ENCODE results near the gene CCIN.
A peak's percentile ranks its signal among the peaks of the same experiment; 100 is the strongest.

The CCIN gene

GRCh38 chr9:36134761-36135505, 34.3 kb upstream of the CCIN start:
- CTCF ChIA-PET, result no interaction called here
- POLR2A ChIA-PET, result no interaction called here
- no peak for TF ChIP-seq CTCF (IDR thresholded peaks at IDR 0.05; ENCODE audit: control extremely low read depth, extremely low read depth, low read depth, missing control alignments)
- no peak for DNase-seq (ENCODE audit: extremely low spot score)

- ChIA-PET CTCF (interaction anchor here (0.7 to 2.3 kb wide), 8 partner anchors 9 to 32 kb away, joined by 3 to 14 read pairs (median 4); no protein-coding TSS in a partner anchor), POLR2A (no interaction called here)
- TF ChIP-seq CTCF (IDR thresholded peaks at IDR 0.05; ENCODE audit: control extremely low read depth, extremely low read depth, low read depth, missing control alignments), result no peak
- DNase-seq (ENCODE audit: extremely low spot score), result no peak
These were observed 33.4 kb upstream of the CCIN start for GRCh38 chr9:36135741-36136271.

- ChIA-PET POLR2A (no interaction called here), CTCF (interaction anchor here (0.7 to 2.3 kb wide), 10 partner anchors 8 to 35 kb away, joined by 3 to 14 read pairs (median 4); no protein-coding TSS in a partner anchor)
- TF ChIP-seq CTCF (IDR thresholded peaks at IDR 0.05; ENCODE audit: control extremely low read depth, extremely low read depth, low read depth, missing control alignments), result peak; percentile 18
- DNase-seq (ENCODE audit: extremely low spot score), result peak; percentile 95
These were observed 32.8 kb upstream of the CCIN start, which contains the start of gene GLIPR2 for GRCh38 chr9:36136272-36136893. Gene GLIPR2 (plus strand): TSS chr9:36136733. CDS start chr9:36136779, 46 bp downstream.

- CTCF ChIA-PET, result interaction anchor here (0.8 to 2.3 kb wide), 9 partner anchors 10 to 35 kb away, joined by 3 to 14 read pairs (median 4); no protein-coding TSS in a partner anchor
- POLR2A ChIA-PET, result no interaction called here
- DNase-seq (ENCODE audit: extremely low spot score), result no peak
- TF ChIP-seq CTCF (IDR thresholded peaks at IDR 0.05; ENCODE audit: control extremely low read depth, extremely low read depth, low read depth, missing control alignments), result no peak
These were observed 32.2 kb upstream of the CCIN start for GRCh38 chr9:36136894-36137391.

- ChIA-PET POLR2A (no interaction called here), CTCF (interaction anchor here (1.4 to 2.3 kb wide), 6 partner anchors 13 to 33 kb away, joined by 3 to 14 read pairs (median 4); no protein-coding TSS in a partner anchor)
- no peak for DNase-seq (ENCODE audit: extremely low spot score)
- TF ChIP-seq CTCF (IDR thresholded peaks at IDR 0.05; ENCODE audit: control extremely low read depth, extremely low read depth, low read depth, missing control alignments), result no peak
These were observed 31.7 kb upstream of the CCIN start for GRCh38 chr9:36137392-36138004.

- no peak for TF ChIP-seq CTCF (IDR thresholded peaks at IDR 0.05; ENCODE audit: control extremely low read depth, extremely low read depth, low read depth, missing control alignments)
- CTCF ChIA-PET, result no interaction called here
- POLR2A ChIA-PET, result no interaction called here
- no peak for DNase-seq (ENCODE audit: extremely low spot score)
These were observed 30.7 kb upstream of the CCIN start for GRCh38 chr9:36138496-36138895.

Measured in GM10248 (cell line).